Karpas-422 (cell line): ENCODE data around the gene PPP1CC. TPM values are rescaled to one million over a fixed set of nuclear protein-coding genes. Genes with fewer than 3 reads are reported as not detected.

Source experiments
- DNase-seq: peaks from one replicate; pipeline ENCODE4 v3.0.0-alpha.2; 2015
- H2AFZ ChIP-seq: fragments of 200-600 bp; sonication (generic); 2 replicates; pipeline ENCODE4 v1.6.1; 2014; ENCODE audit warnings: antibody characterized with exemption, low read length, mixed read lengths
- H3K27ac ChIP-seq: fragments of 200-600 bp; sonication (generic); 2 replicates; pipeline ENCODE4 v1.5.1; 2014; ENCODE audit warnings: mild to moderate bottlenecking, low read length, moderate library complexity
- H3K27me3 ChIP-seq: fragments of 200-600 bp; sonication (generic); 2 replicates; pipeline ENCODE4 v1.6.1; 2014; ENCODE audit warnings: low read length, mixed read lengths
- H3K36me3 ChIP-seq: fragments of 200-600 bp; sonication (generic); 2 replicates; pipeline ENCODE4 v1.6.1; 2014; ENCODE audit warnings: low read length, mixed read lengths; ENCODE audit not compliant: insufficient read depth
- H3K4me1 ChIP-seq: fragments of 200-600 bp; sonication (generic); 2 replicates; pipeline ENCODE4 v1.6.1; 2014; ENCODE audit warnings: mild to moderate bottlenecking, low read length, mixed read lengths
- H3K4me2 ChIP-seq: fragments of 200-600 bp; sonication (generic); 2 replicates; pipeline ENCODE4 v1.6.1; 2014; ENCODE audit warnings: low read length, low read depth, mild to moderate bottlenecking; ENCODE audit not compliant: poor library complexity, severe bottlenecking
- H3K4me3 ChIP-seq: fragments of 200-600 bp; sonication (generic); 2 replicates; pipeline ENCODE4 v1.5.1; 2014; ENCODE audit warnings: mild to moderate bottlenecking, antibody characterized with exemption, low read length, mixed read lengths
- H3K79me2 ChIP-seq: fragments of 200-600 bp; sonication (generic); 2 replicates; pipeline ENCODE4 v1.6.1; 2014; ENCODE audit warnings: mild to moderate bottlenecking, low read length, mixed read lengths
- H3K9ac ChIP-seq: fragments of 200-600 bp; sonication (generic); 2 replicates; pipeline ENCODE4 v1.6.0; 2014; ENCODE audit warnings: low read length
- H3K9me2 ChIP-seq: fragments of 200-600 bp; sonication (generic), shearing (Covaris generic); replicated peaks from 2 replicates; pipeline ENCODE4 v1.6.0; 2014; ENCODE audit warnings: mild to moderate bottlenecking, low read length, moderate library complexity; ENCODE audit not compliant: insufficient read depth
- H3K9me3 ChIP-seq: fragments of 300-700, 200-600 bp; sonication (generic); 2 replicates; pipeline ENCODE4 v1.6.1; 2014; ENCODE audit warnings: low read length, mixed read lengths
- H4K20me1 ChIP-seq: fragments of 200-600 bp; sonication (generic); 2 replicates; pipeline ENCODE4 v1.6.1; 2014; ENCODE audit warnings: mild to moderate bottlenecking, antibody characterized with exemption, low read length, low read depth; ENCODE audit not compliant: insufficient read depth
- total RNA-seq: library from RNA; depleted of rRNA; stranded (reverse); fragments of >200 nt; shearing (Covaris generic); gene quantifications from 2 replicates; pipeline ENCODE4 v1.2.3, GENCODE V29; 2014; ENCODE audit warnings: low replicate concordance

PPP1CC gene
- total RNA-seq, 1 experiment from 2014 or later: 248 TPM

GRCh38 chr12:110746550-110746949 is 3.9 kb upstream of the PPP1CC start:
- H3K36me3 ChIP-seq: no peaks in the 10 kb centered on the region
- peaks cover 6% of the 10 kb centered on the region for H3K4me1 ChIP-seq
- H3K9me3 ChIP-seq: no peaks in the 10 kb centered on the region
- H3K9me2 ChIP-seq: no peaks in the 10 kb centered on the region
- H3K9ac ChIP-seq: no peak overlapping the region
- no peak overlapping the region for H3K27ac ChIP-seq
- H3K4me2 ChIP-seq: no peak overlapping the region
- H3K4me3 ChIP-seq: no peak overlapping the region
- H3K79me2 ChIP-seq: peaks cover 11% of the 10 kb centered on the region
- DNase-seq: no peak
- H3K27me3 ChIP-seq: no peaks in the 10 kb centered on the region
- H2AFZ ChIP-seq: no peak overlapping the region
- peaks cover 6% of the 10 kb centered on the region; the same call in 1 of the 2 replicates for H4K20me1 ChIP-seq

- H4K20me1 ChIP-seq: peaks cover 15% of the 10 kb centered on the region
- no peak overlapping the region for H3K9ac ChIP-seq
- no peak for DNase-seq
- H2AFZ ChIP-seq: no peak overlapping the region
- peaks cover 20% of the 10 kb centered on the region for H3K79me2 ChIP-seq
- no peaks in the 10 kb centered on the region for H3K27me3 ChIP-seq
- H3K9me2 ChIP-seq: no peaks in the 10 kb centered on the region
- H3K4me2 ChIP-seq: no peak overlapping the region
- H3K4me3 ChIP-seq: no peak overlapping the region
- peaks cover 15% of the 10 kb centered on the region for H3K4me1 ChIP-seq
- no peak overlapping the region for H3K27ac ChIP-seq
- H3K36me3 ChIP-seq: 0 out of 2 replicates have a peak, but pooled peaks cover 3% of the 10 kb centered on the region
- H3K9me3 ChIP-seq: no peaks in the 10 kb centered on the region
Measured at GRCh38 chr12:110745542-110746284, 3.0 kb upstream of the PPP1CC start.

DNA sequence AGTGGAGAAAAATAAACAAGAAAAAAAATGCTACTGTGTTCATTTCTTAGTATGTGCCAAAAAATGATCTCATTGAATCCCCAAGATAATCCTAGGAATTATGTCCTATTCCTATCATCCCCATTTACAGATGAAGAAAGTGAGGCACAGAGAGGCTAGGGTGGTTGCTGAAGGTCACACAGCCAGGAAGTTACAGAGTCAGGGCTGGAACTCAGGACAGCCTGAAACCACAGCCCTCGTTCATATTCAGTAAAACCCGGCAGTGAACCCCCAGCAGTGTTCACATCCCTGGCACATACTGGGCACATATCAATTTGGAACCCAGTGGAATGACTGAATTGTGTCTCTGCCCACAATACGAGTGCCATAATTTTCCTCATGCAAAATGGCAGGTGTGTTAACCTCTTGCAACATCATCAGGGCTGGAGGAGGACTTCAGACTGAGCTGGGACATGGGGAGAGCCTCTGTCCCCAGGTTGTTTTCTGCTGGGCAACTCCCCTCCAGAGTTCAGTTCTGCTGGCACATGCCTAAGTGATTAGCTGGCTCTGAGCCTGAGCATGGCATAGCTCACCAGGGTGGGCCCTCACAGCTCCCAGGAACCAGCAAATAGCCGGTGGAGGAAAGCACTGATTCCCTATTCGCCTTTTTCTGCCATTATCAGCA is 2.0 kb upstream of the PPP1CC start:
- Histone ChIP-seq H3K9me2 (no peaks in the 10 kb centered on the region), H3K9me3 (no peaks in the 10 kb centered on the region), H3K4me1 (peaks cover 24% of the 10 kb centered on the region), H3K36me3 (peaks cover 6% of the 10 kb centered on the region; the same call in 1 of the 2 replicates), H3K27ac (no peak overlapping the region), H3K4me3 (no peak overlapping the region), H3K79me2 (peaks cover 30% of the 10 kb centered on the region), H3K27me3 (no peaks in the 10 kb centered on the region), H2AFZ (no peak overlapping the region), H4K20me1 (peaks cover 23% of the 10 kb centered on the region), H3K4me2 (no peak overlapping the region), H3K9ac (no peak overlapping the region)
- DNase-seq: no peak

GRCh38 chr12:110744151-110744571 is 1.5 kb upstream of the PPP1CC start:
- Histone ChIP-seq H3K4me1 (peaks cover 30% of the 10 kb centered on the region), H4K20me1 (peaks cover 29% of the 10 kb centered on the region), H3K79me2 (peaks cover 35% of the 10 kb centered on the region), H2AFZ (no peak overlapping the region), H3K9me3 (no peaks in the 10 kb centered on the region), H3K27ac (no peak overlapping the region), H3K4me2 (no peak overlapping the region), H3K4me3 (no peak overlapping the region), H3K27me3 (no peaks in the 10 kb centered on the region), H3K9me2 (no peaks in the 10 kb centered on the region), H3K9ac (no peak overlapping the region), H3K36me3 (peaks cover 6% of the 10 kb centered on the region; the same call in 1 of the 2 replicates)
- no peak for DNase-seq

- Histone ChIP-seq H3K4me3 (peak overlapping the region; percentile 84), H2AFZ (no peak overlapping the region), H3K4me2 (peak overlapping the region; percentile 96), H3K79me2 (peaks cover 41% of the 10 kb centered on the region), H3K9ac (peak overlapping the region; percentile 82), H3K27me3 (no peaks in the 10 kb centered on the region), H3K36me3 (peaks cover 9% of the 10 kb centered on the region; the same call in 1 of the 2 replicates), H3K9me3 (no peaks in the 10 kb centered on the region), H4K20me1 (peaks cover 34% of the 10 kb centered on the region), H3K4me1 (peaks cover 35% of the 10 kb centered on the region), H3K9me2 (no peaks in the 10 kb centered on the region), H3K27ac (no peak overlapping the region)
- DNase-seq: no peak
Measured at GRCh38 chr12:110743571-110744093, 941 bp upstream of the PPP1CC start.

GRCh38 chr12:110742096-110742717 is 484 bp downstream of the PPP1CC start:
- peak; percentile 63 for DNase-seq
- Histone ChIP-seq H3K36me3 (peaks cover 13% of the 10 kb centered on the region; the same call in 1 of the 2 replicates), H3K27me3 (no peaks in the 10 kb centered on the region), H3K79me2 (peaks cover 55% of the 10 kb centered on the region), H3K9ac (peak overlapping the region; percentile 94), H3K4me1 (peaks cover 44% of the 10 kb centered on the region), H3K4me2 (peak overlapping the region; percentile 97), H3K4me3 (peak overlapping the region; percentile 84), H3K27ac (peak overlapping the region; percentile 76), H4K20me1 (peaks cover 46% of the 10 kb centered on the region), H3K9me2 (no peaks in the 10 kb centered on the region), H2AFZ (no peak overlapping the region), H3K9me3 (no peaks in the 10 kb centered on the region)

DNA sequence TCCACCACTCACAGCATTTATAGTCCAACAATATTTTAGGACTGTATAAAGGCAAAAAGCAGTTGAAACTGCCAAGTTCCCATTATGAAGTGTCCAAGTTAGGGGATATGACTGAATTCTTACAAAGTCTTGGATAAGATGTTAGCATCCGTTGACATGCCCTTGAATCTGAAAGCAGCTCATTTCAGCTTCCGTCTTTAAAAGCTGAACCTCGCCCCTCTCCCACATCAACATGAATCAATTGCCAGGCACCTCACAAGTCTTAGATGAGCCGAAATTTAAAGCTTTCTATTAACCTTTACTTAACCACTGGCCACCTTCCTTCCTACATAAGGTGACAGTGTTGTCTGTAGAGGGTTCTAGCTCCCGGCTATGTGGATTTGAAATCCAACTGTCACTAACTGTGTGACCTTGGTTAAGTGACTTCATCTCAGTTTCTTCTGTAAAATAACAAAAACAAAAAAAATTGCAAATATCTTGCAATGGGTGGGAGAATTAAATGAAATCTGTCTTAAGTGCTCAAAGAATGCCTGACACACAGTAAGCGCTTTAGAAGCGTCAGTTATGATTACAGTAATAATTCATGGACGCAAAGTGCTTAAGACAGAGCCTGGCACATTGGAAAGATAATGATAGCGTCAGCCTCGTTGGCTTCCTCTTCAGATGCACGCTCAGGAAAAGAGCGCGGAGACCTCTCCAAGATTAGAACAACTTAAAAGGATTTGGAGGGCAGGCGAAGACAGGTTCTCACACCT is 1.2 kb downstream of the PPP1CC start:
- peaks cover 44% of the 10 kb centered on the region for H3K4me1 ChIP-seq
- peaks cover 19% of the 10 kb centered on the region; the same call in 1 of the 2 replicates for H3K36me3 ChIP-seq
- H4K20me1 ChIP-seq: peaks cover 51% of the 10 kb centered on the region
- peak overlapping the region; percentile 76 for H3K27ac ChIP-seq
- peak overlapping the region; percentile 94 for H3K9ac ChIP-seq
- H2AFZ ChIP-seq: no peak overlapping the region
- peak overlapping the region; percentile 97 for H3K4me2 ChIP-seq
- peaks cover 62% of the 10 kb centered on the region for H3K79me2 ChIP-seq
- H3K9me2 ChIP-seq: no peaks in the 10 kb centered on the region
- peak overlapping the region; percentile 84 for H3K4me3 ChIP-seq
- peak; percentile 79 for DNase-seq
- no peaks in the 10 kb centered on the region for H3K27me3 ChIP-seq
- H3K9me3 ChIP-seq: no peaks in the 10 kb centered on the region
